ENCODE results near the gene NLK. TPM values are rescaled to one million over a fixed set of nuclear protein-coding genes. Genes with fewer than 3 reads are reported as not detected.

Gene NLK
- total and polyA plus RNA-seq, 2 donors (not counting 1 experiment from before 2014, with no cell fraction given) = 12.7 to 24.8 TPM

- Histone ChIP-seq H2AFZ (ENCODE audit: insufficient read depth, low read depth, low read length, poor library complexity, severe bottlenecking) (no peak overlapping the region), H4K20me1 (ENCODE audit: control insufficient read depth, insufficient read depth, low read length, poor library complexity, severe bottlenecking) (no peaks in the 10 kb centered on the region), H3K9ac (ENCODE audit: low read length) (no peak overlapping the region), H3K9me3 (ENCODE audit: control extremely low read depth in 1 of 3, control insufficient read depth in 2 of 3, insufficient read depth in 1 of 3, low read length in 2 of 3) (no peaks in the 10 kb centered on the region), H3K27ac (ENCODE audit: low read length in 2 of 2) (no peak overlapping the region), H3K4me2 (replicated peaks; ENCODE audit: low read depth, low read length, poor library complexity, severe bottlenecking) (no peak overlapping the region), H3K4me1 (ENCODE audit: control insufficient read depth in 2 of 2, insufficient read depth in 2 of 2, low read length in 2 of 2) (no peaks in the 10 kb centered on the region), H3K36me3 (replicated peaks in 1 of 2; ENCODE audit: control extremely low read depth in 1 of 2, control insufficient read depth in 1 of 2, extremely low read depth in 1 of 2, insufficient read depth in 2 of 2, low read length in 1 of 2) (no peaks in the 10 kb centered on the region), H3K27me3 (replicated peaks in 1 of 4; ENCODE audit: control extremely low read depth in 1 of 4, control insufficient read depth in 3 of 4, insufficient read depth in 4 of 4, low read length in 3 of 4) (peaks cover 0 to 16% (median 7%) of the 10 kb centered on the region in 4 experiments), H3K4me3 (ENCODE audit: control extremely low read depth in 1 of 5, extremely low read depth in 1 of 5, insufficient read depth in 1 of 5, low read depth in 2 of 5, low read length in 4 of 5) (no peak overlapping the region), H3K79me2 (ENCODE audit: control insufficient read depth, insufficient read depth, low read length) (no peaks in the 10 kb centered on the region)
- H3K4me1 Mint-ChIP-seq = no peaks in the 10 kb centered on the region
- no peak for DNase-seq
- no peaks in the 10 kb centered on the region for H3K9me3 Mint-ChIP-seq (ENCODE audit: insufficient read depth)
- 83% methylated on average over 2 of the region's 7 CpGs for WGBS (ENCODE audit: insufficient coverage)
- POLR2A ChIA-PET = no interaction called here
- intact Hi-C loops (cut with micrococcal nuclease) = no loop called here
- no peak for ATAC-seq (ENCODE audit: low read depth)
- H3K4me3 Mint-ChIP-seq = no peak overlapping the region
- TF ChIP-seq EZH2 (IDR thresholded peaks at IDR 0.05; ENCODE audit: borderline replicate concordance, insufficient read depth, low read depth, low read length, poor library complexity, severe bottlenecking) = no peak
- TF ChIP-seq, protein P1, sequence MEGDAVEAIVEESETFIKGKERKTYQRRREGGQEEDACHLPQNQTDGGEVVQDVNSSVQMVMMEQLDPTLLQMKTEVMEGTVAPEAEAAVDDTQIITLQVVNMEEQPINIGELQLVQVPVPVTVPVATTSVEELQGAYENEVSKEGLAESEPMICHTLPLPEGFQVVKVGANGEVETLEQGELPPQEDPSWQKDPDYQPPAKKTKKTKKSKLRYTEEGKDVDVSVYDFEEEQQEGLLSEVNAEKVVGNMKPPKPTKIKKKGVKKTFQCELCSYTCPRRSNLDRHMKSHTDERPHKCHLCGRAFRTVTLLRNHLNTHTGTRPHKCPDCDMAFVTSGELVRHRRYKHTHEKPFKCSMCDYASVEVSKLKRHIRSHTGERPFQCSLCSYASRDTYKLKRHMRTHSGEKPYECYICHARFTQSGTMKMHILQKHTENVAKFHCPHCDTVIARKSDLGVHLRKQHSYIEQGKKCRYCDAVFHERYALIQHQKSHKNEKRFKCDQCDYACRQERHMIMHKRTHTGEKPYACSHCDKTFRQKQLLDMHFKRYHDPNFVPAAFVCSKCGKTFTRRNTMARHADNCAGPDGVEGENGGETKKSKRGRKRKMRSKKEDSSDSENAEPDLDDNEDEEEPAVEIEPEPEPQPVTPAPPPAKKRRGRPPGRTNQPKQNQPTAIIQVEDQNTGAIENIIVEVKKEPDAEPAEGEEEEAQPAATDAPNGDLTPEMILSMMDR (IDR thresholded peaks at IDR 0.05) = no peak
- CTCF ChIA-PET = no interaction called here
- peaks cover 14% of the 10 kb centered on the region for H3K27me3 Mint-ChIP-seq
- no peak overlapping the region for H3K27ac Mint-ChIP-seq
Observed at GRCh38 chr17:27993723-27994310, 48.7 kb upstream of the NLK start.

GRCh38 chr17:27994586-27994985 is 47.9 kb upstream of the NLK start:
- no peak overlapping the region for H2AFZ ChIP-seq (ENCODE audit: insufficient read depth, low read depth, low read length, poor library complexity, severe bottlenecking)
- no peaks in the 10 kb centered on the region for H3K4me1 ChIP-seq (ENCODE audit: control insufficient read depth in 2 of 2, insufficient read depth in 2 of 2, low read length in 2 of 2)
- H3K27me3 Mint-ChIP-seq = peaks cover 12% of the 10 kb centered on the region
- no peaks in the 10 kb centered on the region for H3K4me1 Mint-ChIP-seq
- H3K27ac ChIP-seq (ENCODE audit: low read length in 2 of 2) = no peak overlapping the region
- TF ChIP-seq, protein P1 (IDR thresholded peaks at IDR 0.05) = no peak
- TF ChIP-seq EZH2 (IDR thresholded peaks at IDR 0.05; ENCODE audit: borderline replicate concordance, insufficient read depth, low read depth, low read length, poor library complexity, severe bottlenecking) = no peak
- H3K4me3 Mint-ChIP-seq = no peak overlapping the region
- no peaks in the 10 kb centered on the region for H3K9me3 Mint-ChIP-seq (ENCODE audit: insufficient read depth)
- H3K9me3 ChIP-seq (ENCODE audit: control extremely low read depth in 1 of 3, control insufficient read depth in 2 of 3, insufficient read depth in 1 of 3, low read length in 2 of 3) = no peaks in the 10 kb centered on the region
- ChIA-PET CTCF (no interaction called here), POLR2A (no interaction called here)
- no peak overlapping the region for H3K27ac Mint-ChIP-seq
- ATAC-seq (ENCODE audit: low read depth) (no peak), DNase-seq (no peak)
- H3K4me2 ChIP-seq (replicated peaks; ENCODE audit: low read depth, low read length, poor library complexity, severe bottlenecking) = no peak overlapping the region
- H4K20me1 ChIP-seq (ENCODE audit: control insufficient read depth, insufficient read depth, low read length, poor library complexity, severe bottlenecking) = no peaks in the 10 kb centered on the region
- H3K9ac ChIP-seq (ENCODE audit: low read length) = no peak overlapping the region
- peaks cover 0 to 16% (median 7%) of the 10 kb centered on the region in 4 experiments for H3K27me3 ChIP-seq (replicated peaks in 1 of 4; ENCODE audit: control extremely low read depth in 1 of 4, control insufficient read depth in 3 of 4, insufficient read depth in 4 of 4, low read length in 3 of 4)
- H3K36me3 ChIP-seq (replicated peaks in 1 of 2; ENCODE audit: control extremely low read depth in 1 of 2, control insufficient read depth in 1 of 2, extremely low read depth in 1 of 2, insufficient read depth in 2 of 2, low read length in 1 of 2) = no peaks in the 10 kb centered on the region
- no CpG with 5 or more reads among the region's 1 CpG for WGBS (ENCODE audit: insufficient coverage)
- intact Hi-C loops (cut with micrococcal nuclease) = no loop called here
- no peak overlapping the region for H3K4me3 ChIP-seq (ENCODE audit: control extremely low read depth in 1 of 5, extremely low read depth in 1 of 5, insufficient read depth in 1 of 5, low read depth in 2 of 5, low read length in 4 of 5)
- no peaks in the 10 kb centered on the region for H3K79me2 ChIP-seq (ENCODE audit: control insufficient read depth, insufficient read depth, low read length)

Data from B cell (primary cell).